ENCODE results near the gene NKX6-2.
"Not testable (repeated sequence)": the region's sequence is repeated elsewhere in the genome, so short reads cannot be mapped to it uniquely, and the experiment has no call there.

The NKX6-2 gene

GRCh38 chr10:132745971-132746370 is 40.0 kb downstream of the NKX6-2 start:
- DNase-seq (ENCODE audit: low read depth) = no peak
- TF ChIP-seq MYC (IDR thresholded peaks at IDR 0.05; ENCODE audit: low read depth, low read length) (no peak), POLR2A (IDR thresholded peaks at IDR 0.05; ENCODE audit: extremely low read depth, insufficient read length) (no peak)
- TF ChIP-seq, protein P1, sequence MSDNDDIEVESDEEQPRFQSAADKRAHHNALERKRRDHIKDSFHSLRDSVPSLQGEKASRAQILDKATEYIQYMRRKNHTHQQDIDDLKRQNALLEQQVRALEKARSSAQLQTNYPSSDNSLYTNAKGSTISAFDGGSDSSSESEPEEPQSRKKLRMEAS (IDR thresholded peaks at IDR 0.05; ENCODE audit: low read depth, low read length) = no peak
- TF ChIP-seq, protein P2, sequence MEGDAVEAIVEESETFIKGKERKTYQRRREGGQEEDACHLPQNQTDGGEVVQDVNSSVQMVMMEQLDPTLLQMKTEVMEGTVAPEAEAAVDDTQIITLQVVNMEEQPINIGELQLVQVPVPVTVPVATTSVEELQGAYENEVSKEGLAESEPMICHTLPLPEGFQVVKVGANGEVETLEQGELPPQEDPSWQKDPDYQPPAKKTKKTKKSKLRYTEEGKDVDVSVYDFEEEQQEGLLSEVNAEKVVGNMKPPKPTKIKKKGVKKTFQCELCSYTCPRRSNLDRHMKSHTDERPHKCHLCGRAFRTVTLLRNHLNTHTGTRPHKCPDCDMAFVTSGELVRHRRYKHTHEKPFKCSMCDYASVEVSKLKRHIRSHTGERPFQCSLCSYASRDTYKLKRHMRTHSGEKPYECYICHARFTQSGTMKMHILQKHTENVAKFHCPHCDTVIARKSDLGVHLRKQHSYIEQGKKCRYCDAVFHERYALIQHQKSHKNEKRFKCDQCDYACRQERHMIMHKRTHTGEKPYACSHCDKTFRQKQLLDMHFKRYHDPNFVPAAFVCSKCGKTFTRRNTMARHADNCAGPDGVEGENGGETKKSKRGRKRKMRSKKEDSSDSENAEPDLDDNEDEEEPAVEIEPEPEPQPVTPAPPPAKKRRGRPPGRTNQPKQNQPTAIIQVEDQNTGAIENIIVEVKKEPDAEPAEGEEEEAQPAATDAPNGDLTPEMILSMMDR (IDR thresholded peaks at IDR 0.05; ENCODE audit: low read depth, low read length) = no peak
- no peak overlapping the region for H3K4me3 ChIP-seq (ENCODE audit: low read depth, low read length)

GRCh38 chr10:132745511-132745910 is 40.4 kb downstream of the NKX6-2 start:
- TF ChIP-seq POLR2A (IDR thresholded peaks at IDR 0.05; ENCODE audit: extremely low read depth, insufficient read length) = no peak
- TF ChIP-seq, protein P1 (IDR thresholded peaks at IDR 0.05; ENCODE audit: low read depth, low read length) = no peak
- no peak for TF ChIP-seq MYC (IDR thresholded peaks at IDR 0.05; ENCODE audit: low read depth, low read length)
- TF ChIP-seq, protein P2 (IDR thresholded peaks at IDR 0.05; ENCODE audit: low read depth, low read length) = no peak
- H3K4me3 ChIP-seq (ENCODE audit: low read depth, low read length) = no peak overlapping the region
- no peak for DNase-seq (ENCODE audit: low read depth)

GRCh38 chr10:132744839-132745238 is 41.1 kb downstream of the NKX6-2 start:
- TF ChIP-seq, protein P2 (IDR thresholded peaks at IDR 0.05; ENCODE audit: low read depth, low read length) = no peak
- TF ChIP-seq, protein P1 (IDR thresholded peaks at IDR 0.05; ENCODE audit: low read depth, low read length) = no peak
- TF ChIP-seq MYC (IDR thresholded peaks at IDR 0.05; ENCODE audit: low read depth, low read length) = no peak
- no peak for TF ChIP-seq POLR2A (IDR thresholded peaks at IDR 0.05; ENCODE audit: extremely low read depth, insufficient read length)

GRCh38 chr10:132743925-132744490 is 41.9 kb downstream of the NKX6-2 start:
- no peak overlapping the region for H3K4me3 ChIP-seq (ENCODE audit: low read depth, low read length)
- peak; percentile 20 for DNase-seq (ENCODE audit: low read depth)
- TF ChIP-seq POLR2A (IDR thresholded peaks at IDR 0.05; ENCODE audit: extremely low read depth, insufficient read length) (no peak), MYC (IDR thresholded peaks at IDR 0.05; ENCODE audit: low read depth, low read length) (no peak)
- TF ChIP-seq, protein P1 (IDR thresholded peaks at IDR 0.05; ENCODE audit: low read depth, low read length) = no peak
- TF ChIP-seq, protein P2 (IDR thresholded peaks at IDR 0.05; ENCODE audit: low read depth, low read length) = no peak

More at GRCh38 chr10:132744839-132745238, 41.1 kb downstream of the NKX6-2 start:
- H3K4me3 ChIP-seq (ENCODE audit: low read depth, low read length) = no peak overlapping the region
- DNase-seq (ENCODE audit: low read depth) = no peak

GRCh38 chr10:132743196-132743924 is 42.6 kb downstream of the NKX6-2 start:
- H3K4me3 ChIP-seq (ENCODE audit: low read depth, low read length); DNase-seq (ENCODE audit: low read depth): not testable (repeated sequence)

DNA sequence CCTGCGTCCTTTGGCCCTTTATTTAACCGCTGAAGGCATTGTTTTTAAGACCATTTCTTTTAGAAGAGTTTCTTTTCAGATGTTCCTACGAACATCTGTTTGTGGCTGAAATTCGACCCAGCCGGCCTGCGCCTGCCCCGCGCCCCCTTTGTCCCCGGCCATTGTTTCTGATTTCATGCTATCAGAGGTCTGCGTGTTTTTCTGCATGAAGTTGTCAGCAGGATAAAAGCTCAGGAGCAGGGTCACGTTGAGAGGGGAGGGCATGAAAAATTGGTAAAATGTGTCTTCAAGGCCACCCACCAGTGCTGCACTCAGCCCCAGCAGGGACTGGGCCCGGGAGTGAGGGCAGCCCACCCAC is 43.1 kb downstream of the NKX6-2 start:
- no peak overlapping the region for H3K4me3 ChIP-seq (ENCODE audit: low read depth, low read length)
- TF ChIP-seq, protein P2 (IDR thresholded peaks at IDR 0.05; ENCODE audit: low read depth, low read length) = no peak
- no peak for TF ChIP-seq MYC (IDR thresholded peaks at IDR 0.05; ENCODE audit: low read depth, low read length)
- TF ChIP-seq POLR2A (IDR thresholded peaks at IDR 0.05; ENCODE audit: extremely low read depth, insufficient read length) = no peak
- TF ChIP-seq, protein P1 (IDR thresholded peaks at IDR 0.05; ENCODE audit: low read depth, low read length) = no peak
- DNase-seq (ENCODE audit: low read depth) = no peak
